ENCODE measurements around the gene EFCC1.
A peak's percentile ranks its signal among the peaks of the same experiment; 100 is the strongest.

Gene EFCC1, protein sequence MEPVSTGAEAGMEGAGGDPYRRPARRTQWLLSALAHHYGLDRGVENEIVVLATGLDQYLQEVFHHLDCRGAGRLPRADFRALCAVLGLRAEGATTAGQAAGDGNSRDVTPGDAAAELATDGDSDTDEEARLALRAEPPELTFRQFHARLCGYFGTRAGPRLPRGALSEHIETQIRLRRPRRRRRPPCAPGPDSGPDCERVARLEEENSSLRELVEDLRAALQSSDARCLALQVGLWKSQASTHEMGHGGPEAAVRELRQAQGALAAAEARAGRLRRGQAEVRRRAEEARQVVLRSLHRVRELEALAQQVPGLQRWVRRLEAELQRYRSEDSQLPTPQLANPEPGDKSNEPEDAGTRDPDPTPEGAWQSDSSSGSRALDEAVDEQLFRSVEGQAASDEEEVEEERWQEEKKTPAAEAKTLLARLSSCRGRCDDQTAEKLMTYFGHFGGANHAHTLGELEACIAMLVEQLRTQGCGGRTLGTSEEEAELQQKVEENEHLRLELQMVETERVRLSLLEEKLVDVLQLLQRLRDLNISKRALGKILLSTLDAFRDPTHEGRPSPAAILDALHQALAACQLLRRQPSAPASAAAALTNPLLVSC
- 0 to 0.07 reads per million in 2 donors for total RNA-seq

DNA sequence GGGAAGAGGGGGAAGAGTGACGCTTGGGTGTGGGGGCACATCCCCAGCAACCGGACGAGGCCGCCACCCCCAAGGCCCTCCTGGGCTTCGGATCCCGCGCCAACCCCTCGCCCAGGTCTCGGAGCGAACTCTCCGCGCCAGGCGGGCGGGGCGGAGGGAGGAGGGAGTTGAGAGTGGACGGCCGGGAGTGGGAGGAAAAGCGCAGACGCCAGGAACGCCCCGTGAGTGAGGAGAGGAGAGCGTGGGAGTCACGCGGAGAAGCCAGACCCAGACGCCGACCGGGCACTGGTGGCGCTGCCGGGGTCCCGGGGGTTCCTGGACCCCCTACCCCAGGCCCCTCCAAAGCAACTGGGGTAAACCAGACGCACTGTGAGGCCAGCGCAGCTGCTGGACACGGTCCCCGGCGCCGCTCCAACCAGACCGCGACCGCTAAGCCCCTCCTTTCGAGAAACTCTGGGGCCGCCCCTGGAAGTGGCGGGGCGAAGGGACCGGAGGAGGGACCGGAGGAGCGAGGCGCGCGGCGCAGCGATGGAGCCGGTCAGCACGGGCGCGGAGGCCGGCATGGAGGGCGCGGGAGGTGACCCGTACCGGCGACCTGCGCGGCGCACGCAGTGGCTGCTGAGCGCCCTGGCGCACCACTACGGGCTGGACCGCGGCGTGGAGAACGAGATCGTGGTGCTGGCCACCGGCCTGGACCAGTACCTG is at the start of gene EFCC1:
EFCC1 (plus strand) TSS at position 204 of the 705 bp plus-strand sequence; CDS start at position 529, 325 bp downstream.
- DNase-seq, result no peak

DNA sequence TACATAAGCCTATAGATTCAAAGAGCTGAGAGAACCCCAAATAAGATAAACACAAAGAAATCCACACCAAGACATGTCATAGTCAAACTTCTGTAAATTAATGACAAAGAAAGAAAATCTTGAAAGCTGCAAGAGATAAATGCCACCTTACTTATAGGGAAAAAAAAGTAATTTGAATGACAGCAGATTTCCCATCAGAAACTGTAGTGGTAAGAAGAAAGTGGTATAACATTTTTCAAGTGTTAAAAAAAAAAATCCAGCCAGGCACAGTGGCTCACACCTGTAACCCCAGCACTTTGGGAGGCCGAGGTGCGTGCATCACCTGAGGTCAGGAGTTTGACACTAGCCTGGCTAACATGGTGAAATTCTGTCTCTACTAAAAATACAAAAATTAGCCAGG is 44.7 kb upstream of the EFCC1 start:
- DNase-seq, result no peak

DNA sequence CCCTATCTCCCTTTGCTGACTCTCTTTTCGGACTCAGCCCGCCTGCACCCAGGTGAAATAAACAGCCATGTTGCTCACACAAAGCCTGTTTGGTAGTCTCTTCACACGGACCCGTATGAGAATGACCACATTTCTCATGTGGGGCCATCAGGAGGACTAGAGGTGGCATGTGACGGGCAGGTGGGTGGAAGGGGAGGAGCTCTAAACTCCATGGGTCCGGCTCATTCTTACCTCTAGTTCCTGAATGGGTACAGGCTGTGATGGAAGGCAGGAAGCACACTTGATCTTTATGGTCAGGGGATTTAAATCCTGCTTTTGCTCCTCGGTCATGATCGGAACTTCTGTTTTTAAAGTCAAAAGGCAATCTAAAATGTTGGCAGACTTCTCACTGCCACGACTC is 35.8 kb upstream of the EFCC1 start:
- no peak for DNase-seq

DNA sequence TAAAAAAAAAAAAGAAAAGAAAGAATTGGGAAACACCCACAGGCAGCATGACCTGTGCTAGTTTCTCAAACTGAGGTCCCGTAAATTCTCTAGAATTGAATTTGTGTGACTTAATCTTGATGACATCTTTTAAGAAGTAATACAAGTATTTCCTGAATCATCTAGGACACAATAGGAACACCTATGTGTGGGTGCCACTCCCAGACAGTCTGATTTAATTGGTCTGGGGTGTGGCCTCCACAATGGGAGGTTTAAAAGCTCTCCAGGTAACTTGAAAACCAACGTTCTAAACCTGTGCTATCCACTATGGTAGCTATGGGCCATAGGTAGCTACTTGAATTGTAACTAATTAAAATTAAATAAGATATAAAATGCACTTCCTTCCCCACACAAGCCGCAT is 35.3 kb upstream of the EFCC1 start:
- DNase-seq, result no peak

DNA sequence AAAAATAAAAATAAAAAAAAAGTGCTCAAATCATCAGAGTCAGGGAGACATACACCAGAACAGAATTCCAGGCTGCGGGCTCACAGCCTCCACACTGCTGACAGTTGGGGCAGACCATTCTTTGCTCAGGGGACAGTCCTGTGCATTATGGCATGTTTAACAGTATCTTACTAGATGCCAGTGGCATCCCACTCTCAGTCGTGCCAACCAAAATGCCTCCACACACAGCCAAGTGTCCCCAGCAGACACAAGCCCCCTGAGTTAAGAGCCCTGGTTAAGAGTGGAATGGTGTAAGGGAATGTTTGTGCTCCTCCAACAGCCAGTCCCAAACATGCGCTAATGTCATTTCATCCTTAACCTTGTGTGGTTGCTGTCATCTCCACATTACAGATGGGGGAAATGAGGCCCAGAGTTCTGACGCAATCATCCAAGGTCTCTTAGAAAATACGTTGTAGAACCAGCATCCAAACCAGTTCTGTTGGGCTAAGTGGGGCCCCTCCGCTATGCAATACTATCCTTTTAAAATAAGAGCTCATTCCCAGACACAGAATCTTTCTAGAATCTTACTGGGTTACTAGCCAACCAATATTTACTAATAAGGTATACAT is 33.3 kb upstream of the EFCC1 start:
- no peak for DNase-seq

DNA sequence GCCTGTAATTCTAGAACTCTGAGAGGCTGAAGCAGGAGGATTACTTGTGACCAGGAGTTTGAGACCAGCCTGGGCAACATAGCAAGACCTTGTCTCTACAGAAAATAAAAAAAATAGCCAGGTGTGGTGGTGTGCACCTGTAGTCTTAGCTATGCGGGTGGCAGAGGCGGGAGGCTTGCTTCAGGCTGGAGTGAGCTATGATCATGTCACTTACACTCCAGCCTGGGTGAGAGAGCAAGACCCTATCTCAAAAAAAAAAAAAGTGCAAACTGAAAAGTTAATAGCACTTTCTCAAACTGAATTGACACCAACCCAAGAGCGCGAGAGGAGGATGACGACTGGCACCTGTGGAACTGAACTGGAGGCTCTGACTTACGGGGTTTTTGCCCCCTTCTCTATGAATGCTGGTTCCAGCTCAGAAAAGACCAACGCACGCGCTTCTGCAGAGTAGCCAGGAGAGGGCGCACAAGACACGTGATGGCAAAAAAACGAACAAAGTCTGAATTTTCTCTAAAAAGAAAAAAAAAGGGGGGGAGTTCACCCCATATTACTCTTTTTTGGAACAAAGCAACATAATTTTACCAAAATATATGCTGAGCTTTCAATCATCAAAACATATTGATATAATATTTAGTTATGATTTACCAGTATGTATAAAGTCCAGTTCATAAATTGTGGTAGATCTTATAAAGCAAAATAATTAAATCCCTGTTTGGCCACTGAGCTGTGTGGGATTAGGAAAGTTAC is 30.9 kb upstream of the EFCC1 start:
- DNase-seq, result peak; percentile 24 to 68 (median 42)

DNA sequence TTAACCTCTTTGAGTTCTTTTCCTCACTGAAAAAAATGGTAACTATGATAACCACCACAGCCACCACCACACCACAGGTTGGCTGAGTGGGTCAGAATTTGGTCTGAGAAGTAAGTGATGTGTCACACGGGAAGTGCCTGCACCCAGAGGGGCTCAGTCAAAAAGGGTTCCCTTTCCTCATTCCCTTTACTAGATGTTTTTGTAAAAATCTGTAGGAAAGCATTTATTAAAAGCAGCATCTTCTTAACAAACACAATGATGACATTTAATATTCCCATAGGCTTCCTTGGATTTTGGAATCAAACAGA is 30.4 kb upstream of the EFCC1 start:
- no peak for DNase-seq

DNA sequence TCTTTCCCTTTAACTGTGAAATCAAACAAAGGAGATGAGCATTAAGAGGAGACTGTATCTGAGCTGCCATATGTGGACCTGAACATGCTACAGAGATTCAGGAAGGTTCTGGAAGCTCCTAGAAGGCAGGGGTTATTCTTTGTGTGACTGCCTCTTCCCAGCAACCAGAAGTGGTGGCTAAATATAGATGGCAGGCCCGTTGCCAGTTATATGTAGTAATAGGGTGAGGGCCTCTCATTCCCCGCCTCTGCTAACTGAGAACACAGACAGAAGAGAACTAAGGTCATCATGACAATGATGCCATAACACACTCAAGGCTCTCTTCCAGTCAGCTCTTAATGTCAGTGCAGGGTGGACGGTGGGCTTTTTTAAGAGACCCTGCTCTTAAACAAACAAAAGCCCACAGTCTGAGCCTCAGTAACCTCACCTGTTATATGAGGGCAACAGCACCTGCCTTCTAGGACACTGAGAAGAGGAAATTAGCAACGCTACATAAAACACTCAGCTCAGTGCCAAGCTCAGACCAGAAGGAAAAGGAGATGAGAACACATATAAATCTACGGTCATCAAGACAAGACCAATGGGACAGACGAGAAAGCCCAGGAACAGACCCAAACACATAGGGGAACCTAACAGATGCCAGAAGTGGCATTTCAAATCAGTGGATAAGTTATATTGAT is 29.5 kb upstream of the EFCC1 start:
- no peak for DNase-seq

DNA sequence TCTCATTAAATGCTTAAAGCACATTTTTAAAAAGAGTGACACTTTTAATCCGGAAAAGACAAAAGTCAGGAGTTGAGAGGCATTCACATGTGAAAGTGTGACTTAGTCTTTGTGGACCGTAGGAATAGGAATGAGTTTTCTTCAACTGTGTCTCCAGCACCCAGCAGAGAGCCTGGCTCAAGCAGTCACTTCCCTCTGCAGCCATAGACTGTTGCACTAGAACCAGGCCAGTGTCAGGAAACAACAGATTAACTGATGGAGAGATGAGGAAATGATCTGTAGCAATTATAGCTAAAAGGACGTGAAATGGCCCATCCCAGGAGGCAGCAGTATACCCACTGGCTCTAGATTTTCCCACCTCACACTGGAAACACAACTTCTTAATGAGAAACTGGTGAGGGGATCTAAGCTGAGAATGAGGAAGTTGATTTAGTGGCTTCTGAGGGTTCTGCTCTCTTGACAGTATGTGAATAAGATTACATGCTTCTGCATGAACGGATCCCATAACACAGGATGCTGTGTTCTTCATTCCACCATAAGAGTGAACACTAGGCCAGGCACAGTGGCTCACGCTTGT is 27.0 kb upstream of the EFCC1 start:
- no peak for DNase-seq

DNA sequence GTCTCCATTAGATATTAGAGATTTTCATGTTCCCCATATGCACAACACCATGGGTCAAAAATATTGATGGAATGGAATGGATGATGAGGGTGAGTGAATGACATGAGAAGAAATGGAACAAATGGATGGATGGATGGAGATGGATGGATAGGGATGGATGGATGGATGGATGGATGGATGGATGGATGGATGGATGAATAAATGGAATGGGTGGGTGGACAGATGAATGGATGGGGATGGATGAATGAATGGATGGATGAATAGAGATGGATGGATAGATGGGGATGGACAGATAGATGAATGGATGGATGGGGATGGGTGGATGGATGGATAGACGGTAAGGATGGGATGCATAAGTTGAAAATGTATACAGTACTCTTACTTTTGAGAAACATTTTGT is 25.8 kb upstream of the EFCC1 start:
- no peak for DNase-seq

DNA sequence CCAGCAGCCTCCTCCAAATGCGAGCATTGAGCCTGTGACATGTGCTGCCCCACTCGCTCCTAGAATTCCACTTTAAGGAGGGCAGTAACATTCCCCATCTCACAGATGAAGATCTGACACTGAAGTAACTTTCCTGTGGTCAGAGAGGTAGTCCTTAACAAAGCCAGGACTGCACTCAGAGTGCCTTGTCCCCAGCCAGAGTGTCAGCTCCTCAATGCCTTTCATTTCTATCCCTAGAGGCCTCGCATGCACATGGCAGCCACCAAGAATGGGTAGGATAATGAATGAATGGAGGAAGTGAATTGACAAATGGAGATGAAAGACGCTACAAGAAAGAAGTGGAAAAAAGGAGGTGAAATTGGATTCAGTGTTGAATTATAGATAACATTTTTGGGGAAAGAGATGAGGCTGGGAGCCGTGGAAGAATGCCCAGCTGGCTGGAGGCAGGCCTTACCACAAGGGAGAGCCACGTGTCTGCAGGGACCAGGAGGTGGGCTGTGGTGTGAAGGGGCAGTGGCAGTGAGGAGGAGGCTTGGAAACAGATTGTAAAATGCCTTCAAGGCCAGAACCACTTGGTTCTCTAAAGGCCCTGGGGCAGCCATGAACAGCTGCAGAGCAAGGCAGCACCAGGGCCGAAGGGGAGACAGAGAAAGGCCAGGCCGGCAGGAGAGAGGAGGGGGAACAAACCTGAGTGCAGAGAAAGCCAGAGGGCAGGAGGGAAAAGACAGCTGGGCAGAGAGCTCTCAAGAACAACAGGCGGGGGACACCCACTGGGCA is 17.6 kb upstream of the EFCC1 start:
- no peak for DNase-seq

DNA sequence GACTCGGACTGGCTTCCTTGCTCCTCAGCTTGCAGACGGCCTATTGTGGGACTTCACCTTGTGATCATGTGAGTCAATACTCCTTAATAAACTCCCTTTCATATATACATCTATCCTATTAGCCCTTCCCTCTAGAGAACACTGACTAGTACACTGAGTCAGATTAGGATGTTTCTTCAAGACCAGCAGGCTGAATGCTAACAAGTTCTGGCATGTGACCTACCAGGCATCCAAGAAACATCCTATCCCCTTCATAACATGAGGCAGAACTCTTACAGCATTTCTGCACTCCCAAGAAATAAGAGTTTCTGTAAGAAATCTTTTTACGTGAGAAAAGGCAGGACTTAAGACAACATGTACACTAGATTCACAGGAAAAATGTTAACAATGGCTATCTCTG is 16.5 kb upstream of the EFCC1 start:
- no peak for DNase-seq

DNA sequence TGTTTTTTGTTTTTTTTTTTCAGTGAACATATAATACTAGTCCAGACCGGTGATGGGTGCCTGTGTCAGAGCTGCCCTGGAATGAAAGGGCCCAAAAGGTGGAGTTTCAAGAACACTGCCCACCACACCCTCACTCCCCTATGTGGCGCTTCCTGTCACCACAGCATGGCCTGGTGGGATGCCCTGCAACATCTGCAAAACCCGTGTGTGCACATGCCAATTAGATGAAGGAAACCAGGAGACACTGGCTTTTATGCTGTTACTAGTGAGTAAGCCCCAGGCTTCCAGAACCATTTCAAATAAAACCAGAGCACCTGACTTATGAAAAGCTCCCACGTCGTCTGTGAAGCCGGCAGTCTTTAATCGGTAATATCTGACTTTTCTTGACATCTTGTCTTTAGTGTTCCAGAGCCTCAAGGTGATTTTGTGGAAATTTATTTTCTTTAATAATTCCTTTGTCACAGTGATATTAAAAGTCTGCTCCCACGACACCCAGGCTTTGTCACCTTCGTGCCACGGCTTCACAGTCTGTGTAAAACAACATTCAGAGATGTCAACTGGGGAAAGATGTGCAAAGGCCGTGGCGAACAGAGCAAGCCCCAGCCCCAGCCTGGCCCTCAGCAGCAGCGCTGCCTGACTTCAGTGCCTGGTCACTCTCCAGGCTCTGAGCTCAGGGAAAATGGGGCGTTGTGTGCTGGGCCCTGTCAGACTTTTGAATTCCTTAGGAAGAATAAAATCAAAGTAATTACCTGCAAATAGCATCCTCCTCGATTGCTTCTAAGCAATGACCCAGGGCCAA is 13.6 kb upstream of the EFCC1 start:
- no peak for DNase-seq

DNA sequence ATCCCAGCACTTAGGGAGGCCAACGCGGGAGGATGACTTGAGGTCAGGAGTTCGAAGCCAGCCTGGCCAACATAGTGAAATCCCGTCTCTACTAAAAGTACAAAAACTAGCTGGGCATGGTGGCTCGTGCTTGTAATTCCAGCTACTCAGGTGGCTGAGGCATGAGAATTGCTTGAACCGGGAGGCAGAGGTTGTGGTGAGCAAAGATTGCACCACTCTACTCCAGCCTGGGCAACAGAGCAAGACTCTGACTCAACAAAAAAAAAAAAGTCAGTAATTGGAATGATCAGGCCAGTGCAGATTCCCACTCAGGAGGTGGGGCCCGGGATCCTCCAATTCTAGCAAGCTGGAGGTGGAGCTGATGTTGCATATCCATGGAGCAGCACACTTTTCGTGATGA is 12.8 kb upstream of the EFCC1 start:
- DNase-seq, result no peak

DNA sequence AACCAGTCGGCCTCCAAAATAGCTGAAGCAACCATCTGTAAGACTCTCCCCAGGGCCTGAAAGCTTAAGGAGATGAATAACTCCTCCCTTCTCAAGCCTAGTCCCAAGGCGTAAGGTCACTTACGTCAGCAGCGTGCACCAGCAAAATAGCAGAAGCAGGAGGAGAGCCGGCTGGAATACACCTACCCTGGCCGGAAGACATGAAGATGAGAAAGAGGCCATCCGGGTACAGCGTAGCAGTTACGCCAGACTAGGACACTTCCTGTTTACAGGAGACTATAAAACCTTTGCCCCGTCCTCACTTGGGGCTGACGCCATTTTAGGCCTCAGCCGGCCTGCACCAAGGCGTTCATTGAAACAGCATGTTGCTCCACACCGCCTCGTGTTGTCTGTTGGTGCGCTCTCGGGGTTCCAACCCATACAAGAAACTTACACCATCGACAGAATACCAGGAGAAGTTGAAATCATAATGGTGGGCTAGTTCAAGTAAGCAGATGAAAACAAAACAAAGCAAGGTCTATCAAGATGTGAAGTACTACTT is 9.7 kb upstream of the EFCC1 start:
- DNase-seq, result no peak

DNA sequence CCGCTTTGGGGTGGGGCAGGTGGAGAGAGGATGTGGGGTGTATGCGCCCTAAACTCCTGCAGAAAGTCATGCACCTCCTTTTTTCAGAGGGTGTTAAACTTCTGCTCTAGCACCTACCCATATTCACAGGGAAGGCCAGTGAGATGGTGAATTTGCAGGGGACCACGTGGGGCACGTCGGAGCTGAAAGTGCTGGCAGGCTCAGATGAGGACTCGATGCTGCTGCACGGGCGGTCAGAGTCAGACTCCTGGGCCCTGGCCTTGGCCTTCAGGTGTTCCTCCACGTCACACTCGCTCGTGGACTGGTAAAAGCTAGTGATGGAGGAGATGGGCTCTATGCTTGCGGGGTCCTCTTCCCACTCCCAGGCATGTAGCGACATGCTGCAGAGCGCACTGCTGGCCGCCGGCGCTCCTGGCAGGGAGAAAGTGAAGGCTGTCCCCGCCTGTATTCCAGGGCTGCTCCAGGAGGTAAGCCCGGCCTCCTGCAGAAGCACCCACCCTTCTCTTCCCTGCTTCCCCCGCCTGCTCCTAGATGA is 8.1 kb upstream of the EFCC1 start:
- no peak for DNase-seq

DNA sequence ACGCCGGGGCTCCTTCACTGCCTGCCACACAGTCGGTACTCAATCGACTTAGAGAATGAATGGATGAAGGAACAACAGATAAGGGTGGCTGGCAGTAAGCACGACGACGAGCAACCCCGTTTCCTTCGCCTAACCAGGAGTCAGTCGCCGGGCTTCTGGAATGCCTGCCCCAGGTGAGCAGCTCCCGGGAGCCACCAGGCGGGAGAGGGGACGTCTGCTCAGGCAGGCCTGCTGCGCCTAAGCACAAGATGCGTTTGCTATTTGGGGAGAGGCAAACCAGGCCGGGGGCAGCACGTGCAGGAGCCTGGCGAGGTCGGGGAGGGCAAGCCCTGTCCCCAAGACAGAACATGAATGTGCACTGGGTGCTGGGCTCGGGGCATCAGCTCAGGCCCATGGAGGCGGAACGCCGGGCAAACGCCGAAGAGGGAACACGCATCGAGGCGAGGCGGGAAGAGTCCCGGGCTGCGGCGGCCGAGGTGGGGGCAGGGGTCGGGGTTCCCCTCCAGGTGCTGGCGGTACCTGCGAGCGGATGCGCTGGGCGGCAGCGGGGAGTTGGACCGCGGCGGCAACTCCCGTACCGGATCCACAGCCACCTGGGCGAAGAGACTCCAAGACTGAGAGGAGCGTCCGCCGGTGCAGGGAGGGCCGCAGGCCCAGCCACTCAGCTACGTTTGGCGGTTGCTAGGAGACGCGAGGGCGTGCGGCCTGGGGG is 7.5 kb upstream of the EFCC1 start, which contains the start of gene CFAP92:
CFAP92 (minus strand) TSS at position 616 of the 712 bp plus-strand sequence. CDS start 772 bp downstream, outside the sequence.
- DNase-seq, result peak; percentile 81 to 88 (median 86)

DNA sequence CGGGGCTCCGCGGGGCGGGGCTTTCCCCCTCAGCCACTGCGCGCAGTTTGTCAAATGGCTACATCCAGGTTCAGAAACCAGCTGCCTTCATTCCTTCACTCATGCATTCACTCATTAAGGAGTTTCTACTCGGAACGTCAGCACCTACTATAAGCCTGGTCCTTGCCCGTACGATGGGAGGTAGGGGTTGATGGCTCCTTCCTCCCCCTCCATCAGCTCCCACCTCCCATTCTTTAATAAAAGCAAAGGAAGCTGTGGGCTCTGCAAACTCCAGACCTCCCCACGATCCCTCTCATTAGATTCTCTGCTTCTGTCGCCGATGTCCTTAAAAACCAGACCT is 7.0 kb upstream of the EFCC1 start:
- DNase-seq, result no peak
